Measurements from ENCODE around the gene PLOD2. TPM values are rescaled to one million over a fixed set of nuclear protein-coding genes. Genes with fewer than 3 reads are reported as not detected.

The PLOD2 gene
- polyA plus RNA-seq, 1 donor (not counting 4 experiments of a cell fraction or from before 2014, with no cell fraction given) = 30.0 TPM

GRCh38 chr3:146093896-146094295, 67.1 kb downstream of the PLOD2 start:
- DNase-seq (ENCODE audit: low read depth, low spot score) = no peak
- no peaks in the 10 kb centered on the region for H4K20me1 ChIP-seq (ENCODE audit: control insufficient read depth, extremely low read depth, insufficient read depth, low read length)
- no peaks in the 10 kb centered on the region for H3K36me3 ChIP-seq (ENCODE audit: control insufficient read depth in 2 of 2, extremely low read depth in 1 of 2, insufficient read depth in 2 of 2, low read length in 2 of 2)
- no peak overlapping the region for H2AFZ ChIP-seq (ENCODE audit: control insufficient read depth, low read length)
- dilution Hi-C loops (cut with MboI; ENCODE audit: extremely low pct_ligation_motif_present, low sequenced_read_pairs) = no loop called here
- H3K9me1 ChIP-seq (ENCODE audit: control insufficient read depth, extremely low read depth, insufficient read depth, low read length) = no peaks in the 10 kb centered on the region
- peak; percentile 9 for FAIRE-seq
- H3K27ac ChIP-seq (ENCODE audit: control insufficient read depth, insufficient read depth, low read length) = no peak overlapping the region
- H3K4me3 ChIP-seq (ENCODE audit: control insufficient read depth in 2 of 3, extremely low read depth in 1 of 3, insufficient read depth in 2 of 3, low read depth in 1 of 3, low read length in 3 of 3) = no peak overlapping the region
- H3K27me3 ChIP-seq (ENCODE audit: control insufficient read depth, extremely low read depth, insufficient read depth, low read length) = no peaks in the 10 kb centered on the region
- no peak overlapping the region for H3K4me2 ChIP-seq (ENCODE audit: control insufficient read depth, extremely low read depth, insufficient read depth, low read depth, low read length)
- H3K9me3 ChIP-seq (ENCODE audit: control insufficient read depth, low read depth, low read length) = peaks cover 2% of the 10 kb centered on the region
- H3K79me2 ChIP-seq (ENCODE audit: control insufficient read depth, insufficient read depth, low read length) = no peaks in the 10 kb centered on the region
- TF ChIP-seq CTCF (optimal IDR thresholded peaks at IDR 0.05 in 1 of 3, IDR thresholded peaks at IDR 0.05 in 1 of 3, conservative IDR thresholded peaks at IDR 0.05 in 1 of 3; ENCODE audit: extremely low read depth in 1 of 3, insufficient read depth in 2 of 3, low read length in 3 of 3) = no peak
- no peak for TF ChIP-seq EZH2 (IDR thresholded peaks at IDR 0.05; ENCODE audit: low read length)
- peaks cover 4% of the 10 kb centered on the region for H3K4me1 ChIP-seq (ENCODE audit: control insufficient read depth, extremely low read depth, insufficient read depth, low read length)
- no peak overlapping the region for H3K9ac ChIP-seq (ENCODE audit: control insufficient read depth, extremely low read depth, insufficient read depth, low read length)

GRCh38 chr3:146092230-146092629, 68.8 kb downstream of the PLOD2 start:
- Histone ChIP-seq H3K4me3 (ENCODE audit: control insufficient read depth in 2 of 3, extremely low read depth in 1 of 3, insufficient read depth in 2 of 3, low read depth in 1 of 3, low read length in 3 of 3) (no peak overlapping the region), H3K27me3 (ENCODE audit: control insufficient read depth, extremely low read depth, insufficient read depth, low read length) (no peaks in the 10 kb centered on the region), H4K20me1 (ENCODE audit: control insufficient read depth, extremely low read depth, insufficient read depth, low read length) (no peaks in the 10 kb centered on the region), H3K9me1 (ENCODE audit: control insufficient read depth, extremely low read depth, insufficient read depth, low read length) (no peaks in the 10 kb centered on the region), H2AFZ (ENCODE audit: control insufficient read depth, low read length) (no peak overlapping the region), H3K79me2 (ENCODE audit: control insufficient read depth, insufficient read depth, low read length) (no peaks in the 10 kb centered on the region), H3K9ac (ENCODE audit: control insufficient read depth, extremely low read depth, insufficient read depth, low read length) (no peak overlapping the region), H3K4me1 (ENCODE audit: control insufficient read depth, extremely low read depth, insufficient read depth, low read length) (peaks cover 4% of the 10 kb centered on the region), H3K9me3 (ENCODE audit: control insufficient read depth, low read depth, low read length) (no peaks in the 10 kb centered on the region), H3K27ac (ENCODE audit: control insufficient read depth, insufficient read depth, low read length) (no peak overlapping the region), H3K4me2 (ENCODE audit: control insufficient read depth, extremely low read depth, insufficient read depth, low read depth, low read length) (no peak overlapping the region), H3K36me3 (ENCODE audit: control insufficient read depth in 2 of 2, extremely low read depth in 1 of 2, insufficient read depth in 2 of 2, low read length in 2 of 2) (no peaks in the 10 kb centered on the region)
- dilution Hi-C loops (cut with MboI; ENCODE audit: extremely low pct_ligation_motif_present, low sequenced_read_pairs) = no loop called here
- DNase-seq (ENCODE audit: low read depth, low spot score) (no peak), FAIRE-seq (no peak)
- TF ChIP-seq CTCF (optimal IDR thresholded peaks at IDR 0.05 in 1 of 3, IDR thresholded peaks at IDR 0.05 in 1 of 3, conservative IDR thresholded peaks at IDR 0.05 in 1 of 3; ENCODE audit: extremely low read depth in 1 of 3, insufficient read depth in 2 of 3, low read length in 3 of 3) (no peak), EZH2 (IDR thresholded peaks at IDR 0.05; ENCODE audit: low read length) (no peak)
